ENCODE results near the gene TMEM168.
"Not testable (repeated sequence)": the region's sequence is repeated elsewhere in the genome, so short reads cannot be mapped to it uniquely, and the experiment has no call there.

TMEM168 gene

GRCh38 chr7:112806156-112806555 is 16.0 kb upstream of the TMEM168 start:
- DNase-seq (ENCODE audit: low read depth), result no peak
- no peak for TF ChIP-seq CTCF (conservative IDR thresholded peaks at IDR 0.05; ENCODE audit: low read depth, low read length)

GRCh38 chr7:112802406-112802805 is 12.2 kb upstream of the TMEM168 start:
- TF ChIP-seq CTCF (conservative IDR thresholded peaks at IDR 0.05; ENCODE audit: low read depth, low read length), result no peak
- no peak for DNase-seq (ENCODE audit: low read depth)
- H3K4me3 ChIP-seq (ENCODE audit: low read length), result no peak overlapping the region

More at GRCh38 chr7:112806156-112806555, 16.0 kb upstream of the TMEM168 start:
- H3K4me3 ChIP-seq (ENCODE audit: low read length), result no peak overlapping the region

GRCh38 chr7:112800486-112800885 is 10.3 kb upstream of the TMEM168 start:
- DNase-seq (ENCODE audit: low read depth), result no peak
- TF ChIP-seq CTCF (conservative IDR thresholded peaks at IDR 0.05; ENCODE audit: low read depth, low read length), result no peak
- H3K4me3 ChIP-seq (ENCODE audit: low read length), result no peak overlapping the region

- no peak for TF ChIP-seq CTCF (conservative IDR thresholded peaks at IDR 0.05; ENCODE audit: low read depth, low read length)
- no peak for DNase-seq (ENCODE audit: low read depth)
- H3K4me3 ChIP-seq (ENCODE audit: low read length), result no peak overlapping the region
Measured at GRCh38 chr7:112799448-112800120, 9.4 kb upstream of the TMEM168 start.

GRCh38 chr7:112798274-112799159 is 8.3 kb upstream of the TMEM168 start:
- no peak overlapping the region for H3K4me3 ChIP-seq (ENCODE audit: low read length)
- TF ChIP-seq CTCF (conservative IDR thresholded peaks at IDR 0.05; ENCODE audit: low read depth, low read length), result no peak

GRCh38 chr7:112796552-112796951 is 6.4 kb upstream of the TMEM168 start:
- DNase-seq (ENCODE audit: low read depth); H3K4me3 ChIP-seq (ENCODE audit: low read length): not testable (repeated sequence)

More at GRCh38 chr7:112798274-112799159, 8.3 kb upstream of the TMEM168 start:
- DNase-seq (ENCODE audit: low read depth), result no peak

- DNase-seq (ENCODE audit: low read depth), result no peak
- TF ChIP-seq CTCF (conservative IDR thresholded peaks at IDR 0.05; ENCODE audit: low read depth, low read length), result no peak
- no peak overlapping the region for H3K4me3 ChIP-seq (ENCODE audit: low read length)
Measured at GRCh38 chr7:112792441-112792840, 2.2 kb upstream of the TMEM168 start.
